Stimulated activated naive CD8-positive, alpha-beta T cell treated with anti-CD3 and anti-CD28 coated beads, Interleukin-15, Interleukin-2, amounts not matched to agents 100 ng/mL and 50 ng/mL, for 24 hours (primary cell): ENCODE measurements around the gene APOF.
"Not testable (repeated sequence)": the region's sequence is repeated elsewhere in the genome, so short reads cannot be mapped to it uniquely, and the experiment has no call there.

Source experiments
- H3K27ac Mint-ChIP-seq: one replicate; pipeline ENCODE4 v1.8.0; 2021; ENCODE audit warnings: mild to moderate bottlenecking, mixed read lengths
- H3K27me3 Mint-ChIP-seq: one replicate; pipeline ENCODE4 v1.8.0; 2021; ENCODE audit warnings: mixed read lengths
- H3K36me3 Mint-ChIP-seq: one replicate; pipeline ENCODE4 v1.8.0; 2021; ENCODE audit warnings: low read depth, mixed read lengths
- H3K4me1 Mint-ChIP-seq: one replicate; pipeline ENCODE4 v1.8.0; 2021; ENCODE audit warnings: low read depth, mixed read lengths
- H3K4me3 Mint-ChIP-seq: one replicate; pipeline ENCODE4 v1.8.0; 2021; ENCODE audit warnings: mild to moderate bottlenecking, mixed read lengths
- H3K9me3 Mint-ChIP-seq: one replicate; pipeline ENCODE4 v1.8.0; 2021; ENCODE audit warnings: mixed read lengths

The APOF gene

DNA sequence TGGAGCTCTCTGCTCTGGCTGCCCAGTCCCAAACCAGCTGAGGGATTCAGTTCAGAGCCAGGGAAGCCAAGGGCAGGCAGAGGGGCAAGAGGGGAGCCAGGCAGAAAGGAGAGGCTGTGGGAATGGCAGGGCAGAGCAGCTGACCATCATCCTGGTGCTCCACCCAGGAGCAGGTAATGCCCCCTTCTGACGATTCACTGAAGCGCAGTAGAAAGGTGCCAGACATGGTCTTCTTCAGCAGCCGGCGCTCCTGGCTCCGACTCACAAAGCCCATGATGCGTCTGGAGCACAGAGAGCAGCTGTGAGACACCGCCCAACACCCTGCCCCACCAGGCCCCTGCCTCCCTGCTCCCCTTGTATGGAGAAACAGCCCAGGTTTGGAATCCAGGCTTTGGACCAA is 16.0 kb downstream of the APOF start:
- Mint-ChIP-seq H3K4me1 (peaks cover 5% of the 10 kb centered on the region), H3K27me3 (no peaks in the 10 kb centered on the region), H3K36me3 (peaks cover 50% of the 10 kb centered on the region), H3K4me3 (no peak overlapping the region), H3K9me3 (no peaks in the 10 kb centered on the region), H3K27ac (peak overlapping the region; percentile 27)

DNA sequence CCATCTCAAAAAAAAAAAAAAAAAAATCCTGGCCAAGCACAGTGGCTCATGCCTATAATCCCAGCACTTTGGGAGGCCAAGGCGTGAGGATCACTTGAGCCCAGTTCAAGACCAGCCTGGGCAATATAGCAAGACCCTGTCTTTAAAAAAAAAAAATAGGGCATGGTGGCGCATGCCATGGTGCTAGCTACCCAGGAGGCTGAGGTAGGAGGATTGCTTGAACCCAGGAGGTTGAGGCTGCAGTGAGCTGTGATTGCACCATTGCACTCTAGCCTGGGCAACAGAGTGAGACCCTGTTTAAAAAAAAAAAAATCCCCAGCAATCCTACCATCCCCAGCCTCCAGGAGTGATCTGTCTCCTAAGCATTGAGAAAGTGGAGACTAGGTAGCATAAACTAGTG is 20.4 kb downstream of the APOF start:
- H3K27me3 Mint-ChIP-seq, H3K4me3 Mint-ChIP-seq, H3K27ac Mint-ChIP-seq, H3K9me3 Mint-ChIP-seq: not testable (repeated sequence)
- H3K36me3 Mint-ChIP-seq, result peaks cover 47% of the 10 kb centered on the region
- H3K4me1 Mint-ChIP-seq, result peaks cover 38% of the 10 kb centered on the region

DNA sequence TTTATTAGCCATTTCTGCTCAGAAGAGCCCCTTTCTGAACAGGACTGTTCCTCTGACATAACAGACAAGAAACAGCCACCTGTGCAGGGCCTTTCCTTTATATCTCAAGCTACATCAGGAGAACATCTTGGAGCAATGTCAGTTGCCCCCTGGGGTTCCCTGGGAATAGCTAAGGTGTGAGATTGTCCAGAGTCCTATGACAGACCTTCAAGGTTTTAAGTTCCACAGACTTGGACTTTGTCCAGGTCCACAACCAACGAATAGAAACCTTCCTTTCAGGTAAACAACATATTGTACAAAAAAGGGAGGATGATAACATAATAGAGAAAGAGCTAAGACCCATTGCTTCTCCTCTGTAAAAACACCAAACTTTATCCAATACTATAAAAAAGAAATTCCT is 21.0 kb downstream of the APOF start:
- no peak overlapping the region for H3K27ac Mint-ChIP-seq
- peaks cover 43% of the 10 kb centered on the region for H3K36me3 Mint-ChIP-seq
- peaks cover 39% of the 10 kb centered on the region for H3K4me1 Mint-ChIP-seq
- no peaks in the 10 kb centered on the region for H3K27me3 Mint-ChIP-seq
- no peak overlapping the region for H3K4me3 Mint-ChIP-seq
- H3K9me3 Mint-ChIP-seq, result no peaks in the 10 kb centered on the region

DNA sequence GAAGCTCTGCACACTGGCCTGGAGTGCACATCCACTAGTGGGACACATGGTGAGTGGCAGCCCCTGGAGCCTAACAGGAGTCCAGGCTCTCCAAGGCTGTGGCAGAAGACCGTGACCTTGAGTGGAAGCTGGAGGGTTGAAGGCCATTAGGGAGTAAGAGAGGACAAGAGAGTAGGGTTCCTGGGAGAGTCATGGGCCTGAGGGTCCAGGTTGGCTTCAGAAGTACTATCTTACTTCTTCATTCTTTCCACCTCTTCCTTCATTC is 23.6 kb downstream of the APOF start:
- peaks cover 55% of the 10 kb centered on the region for H3K4me1 Mint-ChIP-seq
- H3K27ac Mint-ChIP-seq, result peak overlapping the region; percentile 98
- H3K9me3 Mint-ChIP-seq, result no peaks in the 10 kb centered on the region
- no peaks in the 10 kb centered on the region for H3K27me3 Mint-ChIP-seq
- peaks cover 34% of the 10 kb centered on the region for H3K36me3 Mint-ChIP-seq
- H3K4me3 Mint-ChIP-seq, result peak overlapping the region; percentile 91

DNA sequence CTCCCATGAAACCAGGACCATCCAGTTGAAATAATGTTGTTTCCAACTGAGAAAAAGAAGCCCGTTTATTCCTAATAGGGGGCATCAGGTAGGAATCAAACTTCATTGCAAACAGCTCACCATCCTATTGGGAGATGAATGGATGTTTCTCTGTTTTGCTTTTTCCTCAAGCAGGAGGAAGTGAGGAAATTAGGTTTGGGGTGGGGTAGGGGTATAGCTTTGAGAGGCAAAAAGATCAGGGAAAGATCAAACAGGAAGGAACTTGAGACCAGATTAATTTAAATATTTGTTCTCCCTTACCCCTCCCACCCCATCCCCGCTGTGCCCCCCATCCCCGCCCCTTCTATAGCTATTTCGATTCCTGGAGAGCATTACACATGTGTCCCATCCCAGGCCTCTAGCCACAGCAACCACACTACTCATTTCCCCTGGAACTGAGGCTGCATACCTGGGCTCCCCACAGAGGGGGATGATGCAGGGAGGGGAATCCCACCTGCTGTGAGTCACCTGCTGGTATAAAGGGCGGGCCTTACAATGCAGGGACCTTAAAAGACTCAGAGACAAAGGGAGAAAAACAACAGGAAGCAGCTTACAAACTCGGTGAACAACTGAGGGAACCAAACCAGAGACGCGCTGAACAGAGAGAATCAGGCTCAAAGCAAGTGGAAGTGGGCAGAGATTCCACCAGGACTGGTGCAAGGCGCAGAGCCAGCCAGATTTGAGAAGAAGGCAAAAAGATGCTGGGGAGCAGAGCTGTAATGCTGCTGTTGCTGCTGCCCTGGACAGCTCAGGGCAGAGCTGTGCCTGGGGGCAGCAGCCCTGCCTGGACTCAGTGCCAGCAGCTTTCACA is 24.1 kb downstream of the APOF start, which contains the start of gene IL23A:
IL23A (plus strand) TSS at position 577 of the 850 bp plus-strand sequence; CDS start at position 738, 161 bp downstream.
- peaks cover 33% of the 10 kb centered on the region for H3K36me3 Mint-ChIP-seq
- H3K27ac Mint-ChIP-seq, result peak within 1 kb of the TSS; percentile 98
- H3K9me3 Mint-ChIP-seq, result no peaks in the 10 kb centered on the region
- H3K27me3 Mint-ChIP-seq, result no peaks in the 10 kb centered on the region
- peaks cover 60% of the 10 kb centered on the region for H3K4me1 Mint-ChIP-seq
- peak within 1 kb of the TSS; percentile 91 for H3K4me3 Mint-ChIP-seq

DNA sequence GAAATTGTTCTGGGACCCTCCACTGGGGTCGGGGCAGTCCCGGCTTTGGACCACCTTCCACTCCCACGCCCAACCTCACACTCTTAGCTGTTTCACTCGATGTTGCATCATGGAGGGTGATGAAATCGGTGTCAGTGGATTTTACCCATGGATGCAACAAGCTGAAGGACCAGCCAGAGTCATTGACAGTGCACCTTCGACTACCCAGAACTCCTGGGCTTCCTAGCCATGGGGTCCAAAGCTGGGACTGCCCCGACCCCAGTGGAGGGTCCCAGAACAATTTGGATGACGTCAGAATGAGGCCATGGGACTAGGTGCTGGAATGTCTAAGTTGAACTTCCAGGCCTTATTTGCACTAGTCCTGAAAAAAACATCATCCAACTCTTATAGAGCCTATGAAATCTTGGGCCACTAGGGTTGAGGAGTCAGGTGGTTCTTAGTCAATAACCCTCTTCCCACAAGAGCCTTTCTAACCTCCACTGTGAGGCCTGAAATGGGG is 24.9 kb downstream of the APOF start:
- H3K4me1 Mint-ChIP-seq, result peaks cover 68% of the 10 kb centered on the region
- H3K27ac Mint-ChIP-seq, result peak overlapping the region; percentile 98
- no peaks in the 10 kb centered on the region for H3K27me3 Mint-ChIP-seq
- H3K4me3 Mint-ChIP-seq, result peak overlapping the region; percentile 91
- no peaks in the 10 kb centered on the region for H3K9me3 Mint-ChIP-seq
- peaks cover 26% of the 10 kb centered on the region for H3K36me3 Mint-ChIP-seq

DNA sequence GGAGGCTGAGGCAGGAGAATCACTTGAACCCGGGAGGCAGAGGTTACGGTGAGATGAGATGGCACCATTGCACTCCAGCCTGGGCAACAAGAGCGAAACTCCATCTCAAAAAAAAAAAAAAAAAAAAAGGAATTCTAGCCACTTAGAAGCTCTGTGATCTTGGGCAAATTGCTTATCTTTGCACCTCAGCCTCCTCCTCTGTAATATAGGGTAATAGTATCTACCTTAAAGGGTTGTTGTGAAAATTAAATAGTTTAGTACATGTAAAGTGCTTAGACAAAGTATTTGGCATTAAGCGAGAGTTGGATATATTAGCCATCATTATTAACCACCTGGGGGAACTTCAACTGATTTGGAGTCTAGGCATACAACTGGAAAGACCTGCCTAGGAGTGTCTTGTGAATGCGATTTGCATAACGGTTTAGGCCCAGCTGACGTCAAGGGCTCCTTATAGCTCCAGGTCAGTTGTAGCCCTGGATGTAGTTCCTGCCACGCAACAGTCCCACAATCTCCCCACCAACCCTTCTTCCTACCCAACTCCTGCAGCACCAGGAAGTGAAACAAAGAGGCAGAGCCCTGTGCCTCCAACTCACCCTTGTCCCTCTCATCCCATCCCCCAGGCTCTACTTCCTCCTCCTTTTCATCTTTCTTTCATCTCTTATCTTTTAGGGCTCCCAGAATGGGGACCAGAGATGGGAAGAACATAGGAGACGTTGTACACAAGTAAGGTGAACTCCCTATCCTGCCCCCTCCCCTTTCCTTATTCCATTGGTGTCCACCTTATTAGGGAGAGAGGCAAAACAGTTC is 26.1 kb downstream of the APOF start:
- Mint-ChIP-seq H3K9me3 (no peaks in the 10 kb centered on the region), H3K4me1 (peaks cover 74% of the 10 kb centered on the region), H3K36me3 (peaks cover 23% of the 10 kb centered on the region), H3K4me3 (no peak overlapping the region), H3K27ac (peak overlapping the region; percentile 45), H3K27me3 (no peaks in the 10 kb centered on the region)

DNA sequence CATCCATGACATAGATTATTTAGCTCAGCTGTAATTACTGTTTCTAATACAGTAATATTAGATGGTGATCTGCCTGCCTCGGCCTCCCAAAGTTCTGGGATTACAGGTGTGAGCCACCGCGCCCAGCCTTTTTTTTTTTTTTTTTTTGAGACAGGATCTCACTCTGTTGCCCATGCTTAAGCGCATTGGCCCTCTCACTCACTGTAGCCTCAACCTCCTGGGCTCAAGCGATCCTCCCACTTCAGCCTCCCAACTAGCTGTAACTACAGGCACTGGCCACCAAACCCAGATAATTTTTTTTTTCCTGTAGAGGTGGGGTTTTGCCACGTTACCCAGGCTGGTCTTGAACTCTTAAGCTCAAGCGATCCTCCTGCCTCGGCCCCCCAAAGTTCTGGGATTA is 27.1 kb downstream of the APOF start:
- Mint-ChIP-seq H3K36me3 (peaks cover 22% of the 10 kb centered on the region), H3K4me1 (peaks cover 77% of the 10 kb centered on the region), H3K4me3 (peak overlapping the region; percentile 10)
- H3K9me3 Mint-ChIP-seq, H3K27me3 Mint-ChIP-seq, H3K27ac Mint-ChIP-seq: not testable (repeated sequence)

DNA sequence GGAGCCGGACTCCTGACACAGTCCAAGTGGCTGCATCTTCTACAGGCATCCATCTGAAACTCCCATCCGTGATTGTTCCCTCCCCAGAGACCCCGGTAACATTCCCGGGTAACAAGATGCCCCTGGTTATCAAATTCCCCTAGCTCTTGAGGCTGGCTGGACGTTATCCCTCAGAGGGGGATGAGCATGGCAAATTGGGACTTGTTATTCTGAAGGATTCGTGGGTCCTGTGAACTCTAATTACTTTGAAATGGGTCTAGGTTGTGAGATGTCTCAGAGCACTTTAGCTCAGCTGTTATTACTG is 28.2 kb downstream of the APOF start:
- H3K9me3 Mint-ChIP-seq, result no peaks in the 10 kb centered on the region
- H3K36me3 Mint-ChIP-seq, result peaks cover 14% of the 10 kb centered on the region
- peak overlapping the region; percentile 100 for H3K27ac Mint-ChIP-seq
- H3K27me3 Mint-ChIP-seq, result no peaks in the 10 kb centered on the region
- peaks cover 69% of the 10 kb centered on the region for H3K4me1 Mint-ChIP-seq
- H3K4me3 Mint-ChIP-seq, result peak overlapping the region; percentile 94

DNA sequence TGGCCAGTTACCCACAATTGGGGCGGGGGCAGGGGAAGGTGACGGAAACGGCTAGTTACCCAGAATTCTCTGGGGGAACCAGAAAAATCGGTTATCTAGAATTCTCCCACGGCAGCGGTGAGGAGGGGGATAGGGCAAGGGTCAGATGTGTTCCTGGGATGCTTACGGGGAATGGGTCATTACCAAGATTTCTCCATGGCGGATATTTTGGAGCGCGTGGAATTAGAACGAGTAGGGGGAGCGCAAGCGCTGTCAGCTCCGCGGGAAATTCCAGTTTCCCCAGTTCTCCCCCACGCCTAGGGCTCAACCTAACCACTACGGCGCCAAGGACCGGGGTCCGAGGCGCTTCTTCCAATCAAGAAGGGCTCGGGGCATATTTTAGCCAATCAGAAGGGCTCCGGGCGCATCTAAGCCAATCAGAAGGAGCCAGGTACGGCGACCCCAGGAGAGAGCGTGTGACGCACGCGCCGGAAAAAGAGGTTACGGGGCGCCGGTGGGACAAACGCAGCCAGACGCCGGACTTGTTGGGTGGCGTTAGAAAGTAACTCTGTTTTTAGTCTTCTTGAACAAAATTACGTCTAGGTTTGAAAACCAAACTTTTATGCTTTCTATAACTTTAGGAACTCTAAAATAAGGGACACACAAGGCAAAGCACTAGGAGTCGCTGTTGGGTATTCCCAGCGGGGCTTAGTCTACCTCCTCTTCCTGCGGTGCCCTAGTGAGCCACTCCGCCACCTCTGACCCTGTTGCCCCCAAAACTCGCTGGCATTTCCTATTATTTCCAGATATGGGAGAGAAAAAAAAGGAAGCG is 28.8 kb downstream of the APOF start, which contains the start of gene PAN2:
PAN2 (minus strand) TSS at position 322 of the 811 bp plus-strand sequence. CDS start 906 bp downstream, outside the sequence.
- H3K4me1 Mint-ChIP-seq, result peaks cover 64% of the 10 kb centered on the region
- H3K36me3 Mint-ChIP-seq, result peaks cover 8% of the 10 kb centered on the region
- peak within 1 kb of the TSS; percentile 100 for H3K27ac Mint-ChIP-seq
- H3K27me3 Mint-ChIP-seq, result no peaks in the 10 kb centered on the region
- H3K4me3 Mint-ChIP-seq, result peak within 1 kb of the TSS; percentile 94
- H3K9me3 Mint-ChIP-seq, result no peaks in the 10 kb centered on the region

DNA sequence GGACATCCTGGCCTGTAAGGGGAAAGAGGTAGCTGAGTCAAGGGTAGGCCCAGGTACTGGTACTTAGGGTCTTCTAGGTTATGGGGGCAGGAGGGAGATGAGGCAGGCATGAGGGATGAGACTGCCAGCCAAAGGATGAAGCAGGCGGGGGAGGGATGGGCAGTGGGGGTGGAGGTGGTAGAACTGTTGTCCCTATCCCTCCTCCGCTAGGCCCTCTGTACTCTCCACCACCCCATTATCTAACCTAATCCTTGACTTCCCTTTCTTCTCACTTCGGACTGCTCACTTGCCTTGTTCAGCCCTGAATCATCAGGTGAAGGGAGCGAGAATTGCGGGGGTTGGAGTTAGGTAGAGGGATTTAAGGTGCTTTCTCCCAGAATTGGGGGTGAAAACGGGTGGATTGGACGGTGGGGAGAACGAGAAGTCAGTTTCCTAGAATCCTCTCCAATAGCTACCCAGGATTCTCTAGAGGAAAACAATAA is 29.4 kb downstream of the APOF start:
- Mint-ChIP-seq H3K27me3 (no peaks in the 10 kb centered on the region), H3K4me3 (peak overlapping the region; percentile 94), H3K4me1 (peaks cover 57% of the 10 kb centered on the region), H3K36me3 (peaks cover 4% of the 10 kb centered on the region), H3K9me3 (no peaks in the 10 kb centered on the region), H3K27ac (peak overlapping the region; percentile 100)

DNA sequence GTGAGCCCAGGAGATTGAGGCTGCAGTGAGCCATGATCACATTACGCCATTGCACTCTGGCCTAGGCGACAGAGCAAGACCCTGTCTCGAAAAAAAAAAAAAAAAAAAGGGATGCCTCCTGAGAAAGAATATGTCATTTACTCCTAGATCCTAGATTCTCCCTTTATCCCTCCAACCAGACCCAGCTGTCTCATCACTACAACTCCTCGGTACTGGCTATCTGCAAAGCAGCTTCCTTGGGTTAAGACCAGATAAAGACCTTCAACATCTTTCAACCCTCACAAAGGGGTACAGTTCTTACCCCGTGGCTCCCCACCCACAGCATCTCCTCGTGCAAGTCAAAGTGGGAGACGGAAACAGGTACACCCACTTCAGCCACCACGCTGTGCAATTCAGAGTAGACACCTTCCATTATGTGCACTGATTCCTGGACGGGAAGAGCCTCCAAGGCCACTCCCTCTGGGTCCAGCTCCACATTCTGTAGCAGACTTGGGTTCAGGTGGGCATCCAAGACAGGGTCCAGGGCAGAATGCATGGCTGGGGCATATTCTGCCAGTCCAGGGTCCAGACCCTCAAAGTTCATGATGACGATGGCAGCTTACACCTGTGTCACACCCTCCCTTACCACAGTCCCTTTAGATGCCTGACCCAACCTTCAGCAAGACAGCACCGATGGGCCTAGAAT is 30.0 kb downstream of the APOF start:
- Mint-ChIP-seq H3K4me3 (peak overlapping the region; percentile 94), H3K36me3 (peaks cover 4% of the 10 kb centered on the region), H3K4me1 (peaks cover 51% of the 10 kb centered on the region), H3K27me3 (no peaks in the 10 kb centered on the region), H3K9me3 (no peaks in the 10 kb centered on the region), H3K27ac (peak overlapping the region; percentile 100)

DNA sequence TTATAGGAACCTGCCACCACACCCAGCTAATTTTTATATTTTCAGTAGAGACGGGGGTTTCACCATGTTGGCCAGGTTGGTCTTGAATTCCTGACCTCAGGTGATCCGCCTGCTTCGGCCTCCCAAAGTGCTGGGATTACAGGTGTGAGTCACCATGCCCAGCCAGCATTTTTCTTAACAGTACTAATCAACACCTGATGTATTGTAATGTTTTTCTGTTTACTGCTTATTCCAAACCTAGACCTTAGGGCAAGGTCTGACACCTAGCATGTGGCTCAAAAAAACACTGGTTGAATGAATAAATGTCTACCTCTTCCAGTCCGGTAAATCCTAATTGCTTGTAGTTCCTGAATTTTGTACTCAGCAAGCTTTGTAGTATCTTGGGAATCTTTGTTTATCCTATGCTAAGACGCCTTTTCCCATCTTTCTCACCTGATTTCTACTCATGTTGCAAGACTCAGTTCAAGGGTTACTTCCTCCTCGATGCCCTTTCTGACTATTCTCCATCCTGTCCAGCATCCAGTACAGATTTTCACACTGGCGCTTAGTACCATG is 31.6 kb downstream of the APOF start:
- Mint-ChIP-seq H3K4me3 (no peak overlapping the region), H3K27ac (peak overlapping the region; percentile 9), H3K27me3 (no peaks in the 10 kb centered on the region), H3K36me3 (peaks cover 9% of the 10 kb centered on the region), H3K9me3 (no peaks in the 10 kb centered on the region), H3K4me1 (peaks cover 38% of the 10 kb centered on the region)

DNA sequence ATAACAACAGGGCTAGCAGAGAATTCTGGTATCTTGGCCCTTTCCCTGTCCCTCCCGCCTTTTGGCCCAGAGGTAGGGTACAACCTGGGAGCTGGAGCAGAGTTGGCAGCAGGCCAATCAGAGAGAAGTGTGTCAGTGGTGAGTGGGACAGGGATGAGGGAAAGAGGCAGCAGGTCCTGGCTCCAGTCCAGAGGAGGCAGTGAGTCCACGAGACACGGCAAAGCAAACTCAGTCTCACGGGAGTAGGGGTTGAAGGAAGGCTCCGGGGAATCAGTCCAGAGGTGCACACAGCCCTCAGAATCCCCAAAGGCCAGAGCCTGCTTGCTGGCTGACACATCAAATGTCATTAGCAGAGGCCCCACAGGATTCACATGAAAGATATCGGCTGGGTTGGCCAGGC is 36.1 kb downstream of the APOF start:
- H3K36me3 Mint-ChIP-seq, result peaks cover 18% of the 10 kb centered on the region
- no peak overlapping the region for H3K4me3 Mint-ChIP-seq
- no peaks in the 10 kb centered on the region for H3K9me3 Mint-ChIP-seq
- no peak overlapping the region for H3K27ac Mint-ChIP-seq
- H3K27me3 Mint-ChIP-seq, result no peaks in the 10 kb centered on the region
- peaks cover 6% of the 10 kb centered on the region for H3K4me1 Mint-ChIP-seq
